Testis (tissue), 3 donors: Measurements from ENCODE around the gene PRRT3. TPM values are rescaled to one million over a fixed set of nuclear protein-coding genes. Genes with fewer than 3 reads are reported as not detected.

Experiments
- DNase-seq: peaks from one replicate; pipeline ENCODE4 v3.0.0-alpha.2; 2019
- H3K27ac ChIP-seq, 2 donors: fragments of 200-600 bp; sonication (generic); one replicate each; pipeline ENCODE4 v1.5.1; 2019
- H3K27me3 ChIP-seq: fragments of 200-600 bp; sonication (generic); one replicate; pipeline ENCODE4 v1.5.1; 2019
- H3K36me3 ChIP-seq: fragments of 200-600 bp; sonication (generic); one replicate; pipeline ENCODE4 v1.5.1; 2017; ENCODE audit warnings: low read depth; ENCODE audit errors: missing control alignments
- H3K4me1 ChIP-seq: fragments of 200-600 bp; sonication (generic); one replicate; pipeline ENCODE4 v1.5.1; 2019
- H3K4me3 ChIP-seq, 2 donors: fragments of 200-600 bp; sonication (generic); one replicate each; pipeline ENCODE4 v1.5.1; 2017 to 2019
- H3K9me3 ChIP-seq: fragments of 200-600 bp; sonication (generic); one replicate; pipeline ENCODE4 v1.5.1; 2017
- POLR2A ChIP-seq: fragments of 450-650 bp; IDR thresholded peaks from one replicate; pipeline ENCODE4 v1.6.1; 2017; ENCODE audit warnings: antibody characterized with exemption, mild to moderate bottlenecking, moderate library complexity
- WGBS, 2 donors: methylation state at CpG; one replicate each; pipeline ENCODE4 v1.1.5; 2018; 5-methylcytosine and 5-hydroxymethylcytosine counted together
- intact Hi-C: fragments of 100-400 bp; cut with DNase I; formaldehyde crosslinking; loops from one replicate; pipeline ENCODE4 v1.15.1; 2023; ENCODE audit warnings: low total_unique reads
- polyA plus RNA-seq: library from polyadenylated mRNA; stranded (reverse); fragments of 350-450 nt; fragmentation: Illumina TruSeq; extraction: RNeasy Lipid Tissue Mini Kit (QIAGEN cat#74804); gene quantifications from one replicate; pipeline ENCODE4 v1.2.3, GENCODE V29; 2014; ENCODE audit warnings: low read depth, low replicate concordance; ENCODE audit not compliant: insufficient read depth
- total RNA-seq, 2 donors: library from RNA; depleted of rRNA; stranded (reverse); fragments of >200 nt; gene quantifications; one replicate each; pipeline ENCODE4 v1.2.3, GENCODE V29; 2016
- TF ChIP-seq, protein P1 (sequence below), 3 experiments: fragments of 450-650 bp in 2 of 3; fragments of 200-600 bp in 1 of 3; sonication (generic) in 1 of 3; IDR thresholded peaks; one replicate each; pipeline ENCODE4 v1.5.1; 2016 to 2019; ENCODE audit warnings: antibody characterized with exemption in 3 of 3, mild to moderate bottlenecking in 2 of 3, moderate library complexity in 1 of 3

The PRRT3 gene
- total and polyA plus RNA-seq, 3 donors from 2014 or later: 6.6 to 7.6 (median 7.2) TPM

- Histone ChIP-seq H3K27ac (no peak overlapping the region), H3K36me3 (no peaks in the 10 kb centered on the region), H3K9me3 (no peaks in the 10 kb centered on the region), H3K4me3 (no peak overlapping the region), H3K4me1 (no peaks in the 10 kb centered on the region), H3K27me3 (no peaks in the 10 kb centered on the region)
- no peak for TF ChIP-seq POLR2A
- TF ChIP-seq, protein P1, sequence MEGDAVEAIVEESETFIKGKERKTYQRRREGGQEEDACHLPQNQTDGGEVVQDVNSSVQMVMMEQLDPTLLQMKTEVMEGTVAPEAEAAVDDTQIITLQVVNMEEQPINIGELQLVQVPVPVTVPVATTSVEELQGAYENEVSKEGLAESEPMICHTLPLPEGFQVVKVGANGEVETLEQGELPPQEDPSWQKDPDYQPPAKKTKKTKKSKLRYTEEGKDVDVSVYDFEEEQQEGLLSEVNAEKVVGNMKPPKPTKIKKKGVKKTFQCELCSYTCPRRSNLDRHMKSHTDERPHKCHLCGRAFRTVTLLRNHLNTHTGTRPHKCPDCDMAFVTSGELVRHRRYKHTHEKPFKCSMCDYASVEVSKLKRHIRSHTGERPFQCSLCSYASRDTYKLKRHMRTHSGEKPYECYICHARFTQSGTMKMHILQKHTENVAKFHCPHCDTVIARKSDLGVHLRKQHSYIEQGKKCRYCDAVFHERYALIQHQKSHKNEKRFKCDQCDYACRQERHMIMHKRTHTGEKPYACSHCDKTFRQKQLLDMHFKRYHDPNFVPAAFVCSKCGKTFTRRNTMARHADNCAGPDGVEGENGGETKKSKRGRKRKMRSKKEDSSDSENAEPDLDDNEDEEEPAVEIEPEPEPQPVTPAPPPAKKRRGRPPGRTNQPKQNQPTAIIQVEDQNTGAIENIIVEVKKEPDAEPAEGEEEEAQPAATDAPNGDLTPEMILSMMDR (IDR thresholded peaks at IDR 0.05): no peak
- WGBS, 2 donors: 74 to 81% methylated on average over 2 of the region's 2 CpGs
- intact Hi-C loops: no loop called here
- no peak for DNase-seq
These were observed 28.0 kb upstream of the PRRT3 start for GRCh38 chr3:9980251-9980650.

DNA sequence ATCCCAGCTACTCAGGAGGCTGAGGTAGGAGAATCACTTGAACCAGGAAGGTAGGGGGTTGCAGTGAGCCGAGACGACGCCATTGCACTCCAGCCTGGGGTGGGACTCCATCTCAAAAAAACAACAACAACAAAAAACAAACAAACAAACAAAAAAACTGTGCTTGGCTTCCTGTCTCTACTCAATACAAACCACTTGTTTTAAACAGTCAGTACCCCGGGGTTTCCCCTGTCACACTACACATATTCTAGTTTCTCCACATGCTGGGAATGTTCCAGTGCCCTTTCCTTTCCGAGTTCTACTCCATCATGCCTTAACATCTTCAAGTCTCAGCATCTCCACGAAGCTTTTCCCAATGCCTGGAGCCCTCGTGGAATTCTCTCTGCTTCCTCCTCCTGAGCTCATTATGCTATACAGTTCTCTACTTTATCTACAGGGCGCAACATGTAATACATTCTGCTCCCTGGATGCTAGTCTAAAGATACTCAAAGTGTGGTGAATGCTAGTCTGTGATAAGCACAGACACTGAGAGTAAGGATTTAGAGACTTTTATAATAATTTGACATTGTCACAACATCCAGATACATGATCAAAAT lies 26.6 kb upstream of the PRRT3 start:
- intact Hi-C loops: no loop called here
- TF ChIP-seq, protein P1 (IDR thresholded peaks at IDR 0.05): no peak
- no peak for TF ChIP-seq POLR2A
- Histone ChIP-seq H3K9me3 (no peaks in the 10 kb centered on the region), H3K4me1 (no peaks in the 10 kb centered on the region), H3K27ac (no peak overlapping the region), H3K36me3 (no peaks in the 10 kb centered on the region), H3K4me3 (no peak overlapping the region), H3K27me3 (no peaks in the 10 kb centered on the region)
- 73 to 87% methylated on average over 8 of the region's 8 CpGs for WGBS, 2 donors
- DNase-seq: no peak

DNA sequence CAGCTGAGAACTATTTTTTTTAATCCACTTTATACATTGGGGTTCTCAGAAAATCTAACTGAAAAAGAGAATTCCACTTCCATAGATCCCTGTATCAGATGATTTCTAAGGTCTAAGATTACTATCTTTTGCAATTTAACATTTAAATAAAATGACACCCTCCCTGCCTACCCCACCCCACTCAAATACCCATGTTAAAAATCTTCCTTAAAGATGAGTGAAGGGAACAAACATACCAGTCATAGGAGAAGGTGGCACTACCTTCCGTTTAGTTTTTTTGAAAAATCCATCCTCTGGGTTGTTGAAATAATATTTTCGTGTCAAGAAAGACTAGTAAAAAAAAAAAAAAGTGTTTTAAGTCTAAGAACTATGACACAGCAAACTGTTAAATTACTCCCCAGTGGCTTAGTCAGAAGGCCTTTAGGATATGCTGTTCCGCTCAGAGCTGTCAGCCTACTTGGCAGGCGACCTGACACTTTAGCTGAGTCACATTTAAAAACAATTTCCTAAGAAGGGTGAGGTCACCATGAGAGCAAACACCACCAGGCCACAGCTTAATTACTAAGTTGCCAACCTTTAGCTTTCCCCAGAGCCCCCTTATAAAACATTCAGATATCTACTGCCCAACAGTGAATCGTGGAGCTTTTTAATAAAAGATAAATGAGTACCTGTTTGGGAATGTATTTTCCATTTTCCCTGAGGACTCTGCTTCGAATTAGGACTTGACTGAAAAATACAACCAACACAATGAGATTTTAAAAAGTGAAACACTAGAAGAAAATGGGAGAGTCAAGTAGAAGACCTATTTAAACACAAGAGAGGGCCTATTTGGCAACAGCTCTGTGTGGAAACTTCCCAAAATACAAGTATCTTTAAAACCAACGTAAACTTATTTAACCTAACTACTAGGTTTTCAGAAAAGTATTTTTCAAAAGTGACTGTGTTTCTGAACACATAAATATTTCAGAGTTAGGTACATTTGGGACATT lies 24.8 kb upstream of the PRRT3 start:
- no peaks in the 10 kb centered on the region for H3K36me3 ChIP-seq
- WGBS, 2 donors: 53 to 72% methylated on average over 7 of the region's 7 CpGs
- peak overlapping the region in 1 of 2 donors; percentile 74 for H3K27ac ChIP-seq
- no peaks in the 10 kb centered on the region for H3K9me3 ChIP-seq
- TF ChIP-seq, protein P1 (IDR thresholded peaks at IDR 0.05): no peak
- TF ChIP-seq POLR2A: no peak
- H3K4me1 ChIP-seq: no peaks in the 10 kb centered on the region
- no peaks in the 10 kb centered on the region for H3K27me3 ChIP-seq
- peak; percentile 64 for DNase-seq
- no peak overlapping the region for H3K4me3 ChIP-seq
- intact Hi-C loops: no loop called here

DNA sequence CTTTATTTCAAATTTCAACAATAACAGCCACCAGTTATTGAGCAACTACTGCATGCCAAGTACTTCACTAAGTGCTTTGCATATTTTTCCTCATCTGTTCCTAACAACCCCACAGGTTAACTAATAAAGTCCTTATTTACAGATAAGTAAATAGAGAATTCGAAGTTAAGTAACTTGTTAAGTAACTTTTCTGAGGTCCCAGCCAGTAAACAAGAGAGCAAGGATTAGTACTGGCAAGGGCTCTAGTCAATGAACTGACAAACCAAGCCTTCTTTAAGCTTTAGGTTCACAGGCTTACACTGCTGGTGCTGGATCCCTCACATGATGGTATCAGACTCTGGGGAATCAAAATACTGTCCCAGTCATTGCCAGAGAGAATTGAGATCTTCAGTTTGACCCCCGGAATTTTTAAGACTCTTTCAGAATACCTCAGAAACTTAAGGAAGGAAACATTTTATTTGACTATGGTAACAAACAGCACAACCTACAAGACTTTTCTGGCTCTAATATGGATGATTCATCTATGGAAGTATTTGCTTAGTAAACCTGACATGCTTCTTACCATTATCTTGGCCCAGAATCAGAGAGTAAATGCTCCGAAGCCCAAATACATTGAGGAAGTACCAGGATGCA lies 17.9 kb upstream of the PRRT3 start:
- H3K4me3 ChIP-seq: no peak overlapping the region
- H3K9me3 ChIP-seq: no peaks in the 10 kb centered on the region
- H3K27ac ChIP-seq: no peak overlapping the region
- intact Hi-C loops: no loop called here
- DNase-seq: no peak
- TF ChIP-seq POLR2A: no peak
- TF ChIP-seq, protein P1 (IDR thresholded peaks at IDR 0.05): no peak
- H3K36me3 ChIP-seq: no peaks in the 10 kb centered on the region
- WGBS, 2 donors: 92 to 93% methylated on average over 3 of the region's 3 CpGs
- H3K4me1 ChIP-seq: no peaks in the 10 kb centered on the region
- no peaks in the 10 kb centered on the region for H3K27me3 ChIP-seq
